GM18907 (cell line): Measurements from ENCODE around the gene WDR18.

ENCODE experiments used
- ATAC-seq: cut with Tn5 transposase; IDR thresholded peaks from one replicate; pipeline ENCODE4 v1.9.1; 2021; ENCODE audit warnings: mild to moderate bottlenecking, moderate library complexity; ENCODE audit not compliant: unreplicated experiment

The WDR18 gene

GRCh38 chr19:1041272-1041834 lies 57.2 kb downstream of the WDR18 start:
- no peak for ATAC-seq

GRCh38 chr19:1041835-1042685 lies 57.9 kb downstream of the WDR18 start:
- ATAC-seq: no peak

GRCh38 chr19:1042689-1043511 lies 58.8 kb downstream of the WDR18 start:
- no peak for ATAC-seq
